ENCODE measurements around the gene ANGPTL3.
"Not testable (repeated sequence)": the region's sequence is repeated elsewhere in the genome, so short reads cannot be mapped to it uniquely, and the experiment has no call there.

Gene ANGPTL3

GRCh38 chr1:62597281-62597680, at the start of gene ANGPTL3:
ANGPTL3 (plus strand) TSS chr1:62597520; CDS start chr1:62597567, 47 bp downstream.
- no peak for DNase-seq

- DNase-seq: no peak
Measured at GRCh38 chr1:62561306-62561705, 36.0 kb upstream of the ANGPTL3 start.

- DNase-seq: not testable (repeated sequence)
Measured at GRCh38 chr1:62567182-62567581, 30.1 kb upstream of the ANGPTL3 start.

- not testable (repeated sequence) for DNase-seq
Measured at GRCh38 chr1:62567926-62568325, 29.4 kb upstream of the ANGPTL3 start.

GRCh38 chr1:62571517-62571916, 25.8 kb upstream of the ANGPTL3 start:
- DNase-seq: not testable (repeated sequence)

- DNase-seq: no peak
Measured at GRCh38 chr1:62572476-62572875, 24.8 kb upstream of the ANGPTL3 start.

GRCh38 chr1:62573675-62574074, 23.6 kb upstream of the ANGPTL3 start:
- no peak for DNase-seq

GRCh38 chr1:62585469-62586155, 11.7 kb upstream of the ANGPTL3 start:
- DNase-seq: no peak

- no peak for DNase-seq
Measured at GRCh38 chr1:62588000-62588399, 9.3 kb upstream of the ANGPTL3 start.

- DNase-seq: no peak
Measured at GRCh38 chr1:62589321-62589720, 8.0 kb upstream of the ANGPTL3 start.

- DNase-seq: no peak
Measured at GRCh38 chr1:62590255-62590969, 6.9 kb upstream of the ANGPTL3 start.

- DNase-seq: no peak
Measured at GRCh38 chr1:62590970-62591368, 6.4 kb upstream of the ANGPTL3 start.

- DNase-seq: no peak
Measured at GRCh38 chr1:62593825-62594394, 3.4 kb upstream of the ANGPTL3 start.

GRCh38 chr1:62595647-62596046, 1.7 kb upstream of the ANGPTL3 start:
- no peak for DNase-seq

GRCh38 chr1:62599044-62599443, 1.7 kb downstream of the ANGPTL3 start:
- DNase-seq: no peak

GRCh38 chr1:62601457-62601856, 4.1 kb downstream of the ANGPTL3 start:
- no peak for DNase-seq

GRCh38 chr1:62608905-62609304, 11.6 kb downstream of the ANGPTL3 start:
- no peak for DNase-seq

- DNase-seq: not testable (repeated sequence)
Measured at GRCh38 chr1:62610588-62610987, 13.3 kb downstream of the ANGPTL3 start.

GRCh38 chr1:62612770-62613169, 15.4 kb downstream of the ANGPTL3 start:
- DNase-seq: no peak

- DNase-seq: no peak
Measured at GRCh38 chr1:62613325-62613727, 16.0 kb downstream of the ANGPTL3 start.

GRCh38 chr1:62613890-62614289, 16.6 kb downstream of the ANGPTL3 start:
- DNase-seq: no peak

GRCh38 chr1:62621907-62622306, 24.6 kb downstream of the ANGPTL3 start:
- no peak for DNase-seq

- DNase-seq: no peak
Measured at GRCh38 chr1:62625415-62625814, 28.1 kb downstream of the ANGPTL3 start.

GRCh38 chr1:62628506-62628905, 31.2 kb downstream of the ANGPTL3 start:
- DNase-seq: no peak
